ENCODE data around the gene EPHB2. TPM values are rescaled to one million over a fixed set of nuclear protein-coding genes. Genes with fewer than 3 reads are reported as not detected.

Gene EPHB2
- total and polyA plus RNA-seq, 2 of the 8 experiments (the other 6 are each of a cell fraction or from before 2014, with no cell fraction given) = 15.8 to 17.2 TPM

- H2AFZ ChIP-seq (ENCODE audit: low read length) = no peak overlapping the region
- TF ChIP-seq, protein P1, sequence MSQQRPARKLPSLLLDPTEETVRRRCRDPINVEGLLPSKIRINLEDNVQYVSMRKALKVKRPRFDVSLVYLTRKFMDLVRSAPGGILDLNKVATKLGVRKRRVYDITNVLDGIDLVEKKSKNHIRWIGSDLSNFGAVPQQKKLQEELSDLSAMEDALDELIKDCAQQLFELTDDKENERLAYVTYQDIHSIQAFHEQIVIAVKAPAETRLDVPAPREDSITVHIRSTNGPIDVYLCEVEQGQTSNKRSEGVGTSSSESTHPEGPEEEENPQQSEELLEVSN (IDR thresholded peaks at IDR 0.05) = no peak
- no peak for TF ChIP-seq SRF (IDR thresholded peaks at IDR 0.05; ENCODE audit: low read depth, low read length)
- TF ChIP-seq POU5F1 (IDR thresholded peaks at IDR 0.05; ENCODE audit: low read depth, low read length) = no peak
- no peak for TF ChIP-seq GTF2F1 (IDR thresholded peaks at IDR 0.05; ENCODE audit: borderline replicate concordance, low read depth, low read length)
- no peak for TF ChIP-seq RFX5 (IDR thresholded peaks at IDR 0.05; ENCODE audit: borderline replicate concordance, low read depth, low read length)
- TF ChIP-seq TEAD4 (IDR thresholded peaks at IDR 0.05; ENCODE audit: low read depth, low read length) = no peak
- TF ChIP-seq HDAC2 (IDR thresholded peaks at IDR 0.05; ENCODE audit: borderline replicate concordance in 1 of 2, low read depth in 2 of 2, low read length in 2 of 2) = no peak
- TF ChIP-seq FOSL1 (IDR thresholded peaks at IDR 0.05; ENCODE audit: insufficient read depth, low read depth, low read length) = no peak
- TF ChIP-seq EZH2 (IDR thresholded peaks at IDR 0.05; ENCODE audit: low read depth, low read length, severe bottlenecking) = no peak
- no peak for TF ChIP-seq CREB1 (IDR thresholded peaks at IDR 0.05)
- no peak for TF ChIP-seq SP1 (IDR thresholded peaks at IDR 0.05; ENCODE audit: low read depth, low read length)
- H3K14ac ChIP-seq (ENCODE audit: insufficient read length) = no peak overlapping the region
- 92% methylated on average over 3 of the region's 3 CpGs; no CpG with 5 or more reads in 1 of the 2 experiments for WGBS, 2 experiments (ENCODE audit: extremely low coverage in 1 of 2, insufficient coverage in 1 of 2, insufficient read length in 1 of 2, insufficient replicate concordance in 2 of 2, low coverage in 1 of 2, low lambda C conversion rate in 2 of 2, missing lambda C conversion rate in 1 of 2)
- H2BK20ac ChIP-seq (ENCODE audit: low read length) = no peak overlapping the region
- H2BK15ac ChIP-seq (ENCODE audit: low read length) = no peak overlapping the region
- CTCF ChIA-PET (ENCODE audit: partially characterized antibody) = interaction anchor here (0.6 to 1.5 kb wide), 2 partner anchors 253 to 274 kb away, joined by 3 to 6 read pairs; no protein-coding TSS in a partner anchor
- H3K9me3 ChIP-seq (ENCODE audit: insufficient read depth in 2 of 2, low read depth in 1 of 2, low read length in 1 of 2) = no peaks in the 10 kb centered on the region
- no peaks in the 10 kb centered on the region for H3K36me3 ChIP-seq (ENCODE audit: control insufficient read depth in 2 of 4, insufficient read depth in 4 of 4, low read length in 3 of 4)
- no peaks in the 10 kb centered on the region for H3K79me2 ChIP-seq (ENCODE audit: control insufficient read depth in 1 of 2, insufficient read depth in 2 of 2, low read length in 2 of 2)
- no peak overlapping the region for H2AK5ac ChIP-seq (ENCODE audit: low read depth, low read length)
- no peak overlapping the region for H2BK5ac ChIP-seq (ENCODE audit: low read depth, low read length)
- H3K4ac ChIP-seq (replicated peaks; ENCODE audit: insufficient read length, low read depth, low read length) = no peak overlapping the region
- H3K9ac ChIP-seq (replicated peaks in 1 of 4; ENCODE audit: extremely low read depth in 1 of 4, low read depth in 3 of 4, low read length in 3 of 4) = no peak overlapping the region
- FAIRE-seq = no peak
- DNase-seq (ENCODE audit: low read depth in 1 of 2, low spot score in 2 of 2) = no peak
- H3K27me3 ChIP-seq (replicated peaks in 1 of 4; ENCODE audit: control insufficient read depth in 3 of 4, extremely low read depth in 1 of 4, insufficient read depth in 3 of 4, low read length in 3 of 4) = peaks cover 0 to 15% (median 6%) of the 10 kb centered on the region in 4 experiments; a peak in 4 of 7 replicates
- H3K27ac ChIP-seq (ENCODE audit: low read depth, low read length) = no peak overlapping the region
- no peak overlapping the region for H3K18ac ChIP-seq (ENCODE audit: extremely low read depth, low read length)
- POLR2A ChIA-PET (ENCODE audit: partially characterized antibody) = no interaction called here
- H3K79me1 ChIP-seq (ENCODE audit: low read depth, low read length) = no peaks in the 10 kb centered on the region
- no peak overlapping the region for H2BK120ac ChIP-seq (replicated peaks; ENCODE audit: low read depth, low read length)
- peaks cover 2% of the 10 kb centered on the region; the same call in 1 of the 2 replicates for H3K23me2 ChIP-seq (ENCODE audit: low read depth, low read length)
- H2BK12ac ChIP-seq (ENCODE audit: low read depth, low read length) = no peak overlapping the region
- no peak overlapping the region for H3K23ac ChIP-seq (ENCODE audit: insufficient read length)
- no peak overlapping the region for H3K4me3 ChIP-seq (ENCODE audit: extremely low read depth in 1 of 4, insufficient read depth in 2 of 4, low read depth in 3 of 4, low read length in 4 of 4)
- H3K56ac ChIP-seq (replicated peaks; ENCODE audit: insufficient read length, low read depth, low read length) = no peak overlapping the region
- no peaks in the 10 kb centered on the region for H3K4me1 ChIP-seq (replicated peaks in 1 of 4; ENCODE audit: control insufficient read depth in 3 of 4, insufficient read depth in 4 of 4, low read length in 3 of 4)
- H4K91ac ChIP-seq (replicated peaks; ENCODE audit: insufficient read length, low read length) = no peak overlapping the region
- no peak overlapping the region for H4K8ac ChIP-seq (ENCODE audit: extremely low read depth, insufficient read depth, low read length)
- H4K20me1 ChIP-seq (replicated peaks in 1 of 2; ENCODE audit: control insufficient read depth in 1 of 2, insufficient read depth in 2 of 2, low read length in 2 of 2) = no peaks in the 10 kb centered on the region
- H4K5ac ChIP-seq (ENCODE audit: insufficient read length, low read depth, low read length) = no peak overlapping the region
- H3K4me2 ChIP-seq (ENCODE audit: insufficient read depth in 1 of 2, low read depth in 2 of 2, low read length in 2 of 2) = no peak overlapping the region
Measured at GRCh38 chr1:22957066-22957465, 246.4 kb downstream of the EPHB2 start.
